ENCODE measurements around the gene ACO1.

DNA sequence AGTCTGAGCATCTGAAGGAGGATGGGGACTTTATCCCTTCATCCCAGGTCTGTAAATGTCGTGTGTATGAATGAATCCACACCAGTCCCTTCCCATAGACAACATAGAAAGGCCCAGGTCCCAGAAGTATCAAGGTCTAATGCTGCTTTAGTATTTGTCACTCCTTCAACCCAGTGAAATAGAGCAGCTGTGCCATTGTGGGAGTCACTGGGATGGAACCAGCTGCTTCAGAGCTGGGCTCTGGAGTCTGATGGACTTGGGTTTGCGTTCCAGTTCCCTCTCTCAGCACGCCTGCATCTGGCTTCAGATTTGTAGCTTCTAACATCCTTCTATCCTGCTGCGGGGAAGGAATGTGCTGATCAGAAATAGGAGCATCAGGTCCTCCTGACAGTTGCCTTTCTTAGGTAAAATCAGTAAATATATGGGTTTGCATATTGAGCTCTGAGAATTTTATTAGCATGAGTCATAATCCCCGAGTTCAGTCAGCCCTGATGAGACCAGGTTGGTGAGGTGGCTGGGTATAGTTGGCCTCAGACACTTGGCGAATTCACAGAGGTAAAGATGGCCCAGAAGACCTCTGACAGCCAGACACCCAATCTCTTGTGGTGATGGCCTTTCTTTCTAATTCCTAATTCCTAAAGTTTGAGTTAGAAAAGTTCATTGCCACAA lies 10.1 kb downstream of the ACO1 start:
- TF ChIP-seq POLR2A (IDR thresholded peaks at IDR 0.05; ENCODE audit: low read depth, low read length): no peak
- no peak for TF ChIP-seq POLR2AphosphoS5 (IDR thresholded peaks at IDR 0.05; ENCODE audit: low read depth, low read length)
- no peak for TF ChIP-seq TAF1 (IDR thresholded peaks at IDR 0.05; ENCODE audit: low read depth, low read length)
- no peak for TF ChIP-seq SPI1 (IDR thresholded peaks at IDR 0.05; ENCODE audit: low read depth, low read length)
- TF ChIP-seq POU2F2 (IDR thresholded peaks at IDR 0.05; ENCODE audit: low read depth, low read length): no peak
- TF ChIP-seq PAX5 (IDR thresholded peaks at IDR 0.05; ENCODE audit: insufficient read depth, low read length, severe bottlenecking): no peak
